ENCODE data around the gene LIN7A.
A peak's percentile ranks its signal among the peaks of the same experiment; 100 is the strongest.

LIN7A gene

DNA sequence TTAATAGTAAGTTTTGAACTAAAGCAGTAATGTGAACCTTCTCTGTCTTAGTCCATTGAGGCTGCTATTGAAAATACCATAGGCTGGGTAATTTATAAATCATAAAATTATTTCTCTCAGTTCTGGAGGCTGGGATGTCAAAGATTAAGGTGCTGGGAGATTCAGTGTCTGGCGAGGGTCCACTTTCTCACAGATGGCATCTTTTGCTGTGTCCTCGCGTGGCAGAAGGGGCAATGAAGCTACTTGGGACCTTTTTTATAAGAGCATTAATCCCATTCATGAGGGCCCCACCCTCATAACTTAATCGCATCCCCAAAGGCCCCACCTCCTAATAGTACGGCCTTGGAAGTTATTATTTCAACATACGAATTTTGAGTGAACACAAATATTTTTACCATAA is 28.4 kb downstream of the LIN7A start:
- no peak for DNase-seq (ENCODE audit: low read depth in 2 of 2)
- H3K4me3 ChIP-seq (replicated peaks in 1 of 2; ENCODE audit: low read depth in 2 of 2, low read length in 2 of 2): no peak overlapping the region
- TF ChIP-seq, protein P1, sequence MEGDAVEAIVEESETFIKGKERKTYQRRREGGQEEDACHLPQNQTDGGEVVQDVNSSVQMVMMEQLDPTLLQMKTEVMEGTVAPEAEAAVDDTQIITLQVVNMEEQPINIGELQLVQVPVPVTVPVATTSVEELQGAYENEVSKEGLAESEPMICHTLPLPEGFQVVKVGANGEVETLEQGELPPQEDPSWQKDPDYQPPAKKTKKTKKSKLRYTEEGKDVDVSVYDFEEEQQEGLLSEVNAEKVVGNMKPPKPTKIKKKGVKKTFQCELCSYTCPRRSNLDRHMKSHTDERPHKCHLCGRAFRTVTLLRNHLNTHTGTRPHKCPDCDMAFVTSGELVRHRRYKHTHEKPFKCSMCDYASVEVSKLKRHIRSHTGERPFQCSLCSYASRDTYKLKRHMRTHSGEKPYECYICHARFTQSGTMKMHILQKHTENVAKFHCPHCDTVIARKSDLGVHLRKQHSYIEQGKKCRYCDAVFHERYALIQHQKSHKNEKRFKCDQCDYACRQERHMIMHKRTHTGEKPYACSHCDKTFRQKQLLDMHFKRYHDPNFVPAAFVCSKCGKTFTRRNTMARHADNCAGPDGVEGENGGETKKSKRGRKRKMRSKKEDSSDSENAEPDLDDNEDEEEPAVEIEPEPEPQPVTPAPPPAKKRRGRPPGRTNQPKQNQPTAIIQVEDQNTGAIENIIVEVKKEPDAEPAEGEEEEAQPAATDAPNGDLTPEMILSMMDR (IDR thresholded peaks at IDR 0.05; ENCODE audit: low read depth, low read length): no peak

DNA sequence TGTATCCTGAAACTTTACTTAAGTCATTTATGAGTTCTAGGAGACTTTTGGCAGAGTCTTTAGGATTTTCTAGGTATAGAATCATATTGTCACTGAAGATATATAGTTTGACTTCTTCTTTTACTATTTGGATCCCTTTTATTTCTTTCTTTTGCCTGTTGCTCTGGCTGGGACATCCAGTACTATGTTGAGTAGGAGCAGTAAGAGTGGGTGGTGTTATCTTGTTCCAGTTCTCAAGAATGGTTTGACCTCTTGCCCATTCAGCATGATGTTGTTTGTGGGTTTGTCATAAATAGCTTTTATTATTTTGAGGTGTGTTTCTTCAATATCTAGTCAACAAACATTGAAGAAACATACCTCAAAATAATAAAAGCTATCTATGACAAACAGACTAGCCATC is 35.0 kb downstream of the LIN7A start:
- TF ChIP-seq, protein P1 (IDR thresholded peaks at IDR 0.05; ENCODE audit: low read depth, low read length): no peak
- peak in 1 of 2 donors; percentile 10 for DNase-seq (ENCODE audit: low read depth in 2 of 2)
- H3K4me3 ChIP-seq (replicated peaks in 1 of 2; ENCODE audit: low read depth in 2 of 2, low read length in 2 of 2): no peak overlapping the region

DNA sequence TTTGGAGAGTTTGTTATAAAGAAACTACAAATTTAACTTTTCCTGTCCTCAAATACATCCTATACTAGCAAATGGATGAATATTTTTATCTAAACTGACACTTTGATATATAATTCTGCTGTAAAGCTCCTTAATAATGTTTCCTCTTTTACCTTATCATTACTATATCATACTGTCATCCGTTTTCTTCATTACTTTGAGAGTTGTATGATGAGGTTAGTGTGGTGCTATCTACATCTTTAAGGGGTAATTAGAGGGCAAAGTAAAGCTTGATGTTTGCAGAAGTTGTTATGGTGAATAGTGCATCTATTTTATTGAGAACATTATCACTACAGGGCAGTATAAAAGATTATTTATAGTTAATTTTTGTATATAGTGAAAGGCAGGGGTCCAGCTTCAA is 36.1 kb downstream of the LIN7A start:
- TF ChIP-seq, protein P1 (IDR thresholded peaks at IDR 0.05; ENCODE audit: low read depth, low read length): no peak

DNA sequence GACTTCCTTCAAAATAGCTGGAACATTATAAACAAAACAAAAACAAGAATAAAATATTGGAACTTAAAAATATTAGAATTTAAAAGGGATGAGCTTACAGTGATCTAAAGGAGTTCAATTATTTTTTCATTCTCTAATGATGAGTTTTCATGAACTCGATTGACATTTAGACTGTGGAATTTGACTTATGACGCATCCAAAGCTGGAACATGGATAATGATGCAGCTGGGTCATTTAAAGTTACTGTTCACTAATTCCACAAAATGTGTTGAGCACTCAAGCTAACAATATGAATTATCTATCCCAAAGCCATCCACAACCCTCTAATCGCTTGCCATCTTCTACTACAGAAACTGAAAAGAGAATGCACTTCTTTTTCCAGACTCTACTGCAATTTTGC is 42.5 kb downstream of the LIN7A start:
- DNase-seq (ENCODE audit: low read depth in 2 of 2): no peak
- TF ChIP-seq, protein P1 (IDR thresholded peaks at IDR 0.05; ENCODE audit: low read depth, low read length): no peak
- no peak overlapping the region for H3K4me3 ChIP-seq (replicated peaks in 1 of 2; ENCODE audit: low read depth in 2 of 2, low read length in 2 of 2)

More for the DNA sequence above, 36.1 kb downstream of the LIN7A start:
- DNase-seq (ENCODE audit: low read depth in 2 of 2): no peak
- H3K4me3 ChIP-seq (replicated peaks in 1 of 2; ENCODE audit: low read depth in 2 of 2, low read length in 2 of 2): no peak overlapping the region

DNA sequence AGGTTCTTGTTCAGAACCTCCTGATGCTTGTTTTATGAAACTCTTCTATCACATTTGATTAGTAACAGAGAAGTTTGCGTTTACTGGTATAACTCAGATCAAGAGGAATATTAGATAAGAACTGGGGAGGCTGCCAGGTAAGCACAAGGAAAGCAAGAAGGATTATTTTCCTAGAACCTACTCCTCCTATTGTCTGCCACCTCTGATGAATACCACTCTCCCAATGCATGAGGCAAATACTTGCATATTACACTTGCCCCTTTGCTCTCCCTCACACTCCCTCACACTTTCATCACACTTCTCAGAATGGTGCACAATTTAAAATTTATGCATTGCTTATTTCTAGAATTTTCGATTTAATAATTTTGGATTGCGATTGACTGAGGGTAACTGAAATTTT is 43.6 kb downstream of the LIN7A start:
- TF ChIP-seq, protein P1 (IDR thresholded peaks at IDR 0.05; ENCODE audit: low read depth, low read length): no peak

DNA sequence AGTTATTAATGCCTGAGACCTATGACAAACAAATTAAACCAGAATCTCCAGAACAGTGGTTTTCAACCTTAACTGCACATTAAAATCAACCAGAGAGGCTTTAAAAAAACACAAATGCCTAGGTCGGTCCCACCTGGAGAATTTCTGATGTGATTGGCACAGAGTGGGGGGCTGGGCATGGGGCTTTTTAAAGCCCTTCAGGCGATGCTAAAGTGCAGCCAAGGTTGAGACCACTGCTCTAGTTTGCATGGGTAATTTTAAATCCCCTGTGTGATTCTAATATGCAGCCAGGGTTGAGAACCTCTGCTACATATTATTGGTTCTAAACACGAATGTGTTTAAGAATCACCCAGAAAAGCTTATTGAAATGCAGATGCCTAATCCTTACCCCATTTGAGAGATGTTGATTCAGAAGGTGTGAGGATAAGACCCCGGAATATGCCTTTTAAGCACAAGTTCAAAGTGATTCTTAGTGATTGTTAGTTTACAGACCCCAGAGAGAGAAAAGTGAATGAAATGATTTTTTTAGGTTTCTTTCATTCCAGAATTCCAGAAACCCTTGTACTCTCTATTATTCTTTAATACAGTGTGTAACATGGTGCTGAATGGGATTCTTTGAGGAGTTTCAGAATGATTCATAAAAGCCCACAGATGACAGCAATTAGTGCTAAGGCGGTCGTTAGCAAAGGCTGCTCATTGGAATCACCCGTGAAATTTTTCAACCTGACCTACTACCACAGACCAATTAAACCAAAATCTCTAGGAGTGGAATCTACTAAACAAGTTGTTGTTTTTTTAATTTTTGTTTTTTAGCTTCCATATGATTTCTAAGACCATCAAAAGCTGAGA is 44.9 kb downstream of the LIN7A start:
- no peak overlapping the region for H3K4me3 ChIP-seq (replicated peaks in 1 of 2; ENCODE audit: low read depth in 2 of 2, low read length in 2 of 2)

More for the DNA sequence above, 43.6 kb downstream of the LIN7A start:
- H3K4me3 ChIP-seq (replicated peaks in 1 of 2; ENCODE audit: low read depth in 2 of 2, low read length in 2 of 2): no peak overlapping the region
- DNase-seq (ENCODE audit: low read depth in 2 of 2): no peak

More for the DNA sequence above, 44.9 kb downstream of the LIN7A start:
- no peak for DNase-seq (ENCODE audit: low read depth in 2 of 2)
- TF ChIP-seq, protein P1 (IDR thresholded peaks at IDR 0.05; ENCODE audit: low read depth, low read length): no peak

Measured in cardiac fibroblast (primary cell).